KOPT-K1 (cell line): ENCODE results near the gene SPAG7.
"Not testable (repeated sequence)": the region's sequence is repeated elsewhere in the genome, so short reads cannot be mapped to it uniquely, and the experiment has no call there.

Experiments
- H3K27ac ChIP-seq: fragments of 200-600 bp; sonication (generic); 2 replicates; pipeline ENCODE4 v1.5.1; 2016; ENCODE audit warnings: antibody characterized with exemption, mild to moderate bottlenecking, low read depth, low read length; ENCODE audit not compliant: poor library complexity, severe bottlenecking
- H3K36me3 ChIP-seq: fragments of 200-600 bp; sonication (generic); 2 replicates; pipeline ENCODE4 v1.5.1; 2017; ENCODE audit warnings: antibody characterized with exemption, mild to moderate bottlenecking, low read length, moderate library complexity; ENCODE audit not compliant: insufficient read depth
- H3K9me3 ChIP-seq: fragments of 200-600 bp; sonication (generic); 2 replicates; pipeline ENCODE4 v1.5.1; 2017; ENCODE audit warnings: antibody characterized with exemption, low read length, mild to moderate bottlenecking; ENCODE audit not compliant: insufficient read depth, poor library complexity, severe bottlenecking

SPAG7 gene

GRCh38 chr17:4938688-4939545 lies 28.7 kb downstream of the SPAG7 start:
- Histone ChIP-seq H3K36me3 (peaks cover 55% of the 10 kb centered on the region), H3K9me3 (no peaks in the 10 kb centered on the region), H3K27ac (peak overlapping the region; percentile 99)

- H3K27ac ChIP-seq: peak overlapping the region; percentile 99
- H3K36me3 ChIP-seq: peaks cover 50% of the 10 kb centered on the region
- no peaks in the 10 kb centered on the region for H3K9me3 ChIP-seq
Observed at GRCh38 chr17:4938069-4938491, 29.5 kb downstream of the SPAG7 start.

DNA sequence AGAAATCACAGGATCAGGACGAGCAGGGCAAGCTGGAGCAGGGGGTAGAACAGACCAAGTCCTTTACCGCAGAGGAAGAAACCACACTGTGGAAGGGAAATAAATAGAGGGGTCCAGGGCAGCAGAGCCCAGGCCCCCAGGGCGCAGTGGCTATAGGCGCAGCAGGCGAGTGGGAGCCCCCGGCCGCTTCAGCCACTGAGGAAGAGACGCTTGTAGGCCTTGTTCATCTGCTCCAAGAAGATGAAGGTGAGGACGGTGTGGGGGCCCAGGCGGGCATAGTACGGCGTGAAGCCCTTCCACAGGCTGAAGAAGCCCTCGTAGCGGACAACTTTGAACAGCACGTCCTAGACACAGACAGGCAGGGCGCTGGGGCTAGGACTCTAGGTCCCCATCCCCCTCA lies 30.1 kb downstream of the SPAG7 start:
- H3K9me3 ChIP-seq: no peaks in the 10 kb centered on the region
- no peak overlapping the region for H3K27ac ChIP-seq
- peaks cover 50% of the 10 kb centered on the region for H3K36me3 ChIP-seq

DNA sequence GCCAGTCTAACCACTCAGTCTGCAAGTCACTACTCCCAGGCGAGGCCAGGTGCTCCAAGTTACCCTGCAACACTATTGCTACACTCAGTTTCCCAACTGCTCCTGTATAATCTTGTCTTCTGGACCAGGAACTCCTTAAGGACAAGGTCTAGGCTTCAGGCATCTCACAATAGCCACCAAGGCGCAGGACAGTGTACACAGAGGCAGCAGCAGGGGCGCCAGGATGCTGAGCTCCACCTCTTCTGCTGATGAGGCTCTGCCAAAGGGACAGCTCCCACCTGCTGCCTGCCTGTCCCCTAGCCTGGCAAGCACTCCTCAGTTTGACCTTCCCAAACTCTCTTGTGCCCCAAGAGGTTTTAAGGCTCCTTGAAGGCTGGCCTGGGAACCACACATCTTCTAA lies 31.2 kb downstream of the SPAG7 start:
- H3K36me3 ChIP-seq: peaks cover 44% of the 10 kb centered on the region
- H3K9me3 ChIP-seq: no peaks in the 10 kb centered on the region
- H3K27ac ChIP-seq: no peak overlapping the region

DNA sequence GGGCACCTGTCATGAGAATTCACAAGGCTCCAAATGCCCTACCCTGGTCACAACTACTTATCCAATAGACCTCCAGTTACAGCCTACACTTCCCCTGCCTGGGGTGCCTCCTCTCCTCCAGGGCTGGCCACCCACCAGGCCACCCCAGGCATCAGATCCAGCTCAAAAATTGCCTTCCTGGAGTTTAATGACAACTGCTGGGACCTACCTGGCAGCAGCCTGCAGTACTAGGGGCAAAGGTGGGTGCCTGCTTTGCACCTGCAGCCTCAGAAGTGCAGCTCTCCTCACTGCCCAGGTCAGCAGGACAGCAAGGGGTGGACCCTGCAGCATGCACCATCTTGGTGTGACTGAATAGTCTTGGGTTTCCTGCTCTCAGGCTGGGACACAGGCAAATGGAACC lies 32.0 kb downstream of the SPAG7 start:
- peaks cover 51% of the 10 kb centered on the region for H3K36me3 ChIP-seq
- H3K9me3 ChIP-seq: no peaks in the 10 kb centered on the region
- no peak overlapping the region for H3K27ac ChIP-seq

GRCh38 chr17:4934173-4934979 lies 33.2 kb downstream of the SPAG7 start:
- H3K9me3 ChIP-seq: no peaks in the 10 kb centered on the region
- H3K36me3 ChIP-seq: peaks cover 62% of the 10 kb centered on the region
- H3K27ac ChIP-seq: no peak overlapping the region

GRCh38 chr17:4933646-4934045 lies 34.0 kb downstream of the SPAG7 start:
- Histone ChIP-seq H3K36me3 (peaks cover 68% of the 10 kb centered on the region), H3K9me3 (no peaks in the 10 kb centered on the region), H3K27ac (no peak overlapping the region)

DNA sequence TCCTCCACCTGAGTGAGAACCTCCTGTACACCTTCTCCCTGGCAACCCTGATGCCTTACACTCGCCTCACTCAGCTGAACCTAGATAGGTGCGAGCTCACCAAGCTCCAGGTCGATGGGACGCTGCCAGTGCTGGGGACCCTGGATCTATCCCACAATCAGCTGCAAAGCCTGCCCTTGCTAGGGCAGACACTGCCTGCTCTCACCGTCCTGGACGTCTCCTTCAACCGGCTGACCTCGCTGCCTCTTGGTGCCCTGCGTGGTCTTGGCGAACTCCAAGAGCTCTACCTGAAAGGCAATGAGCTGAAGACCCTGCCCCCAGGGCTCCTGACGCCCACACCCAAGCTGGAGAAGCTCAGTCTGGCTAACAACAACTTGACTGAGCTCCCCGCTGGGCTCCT lies 34.9 kb downstream of the SPAG7 start:
- Histone ChIP-seq H3K27ac (no peak overlapping the region), H3K9me3 (no peaks in the 10 kb centered on the region), H3K36me3 (peaks cover 62% of the 10 kb centered on the region)

GRCh38 chr17:4931963-4932362 lies 35.7 kb downstream of the SPAG7 start, which contains the start of gene GP1BA:
TSS of gene GP1BA (plus strand) at chr17:4932277. CDS start at chr17:4932605, 328 bp downstream.
- Histone ChIP-seq H3K36me3 (peaks cover 55% of the 10 kb centered on the region), H3K9me3 (no peaks in the 10 kb centered on the region), H3K27ac (no peak within 1 kb of the TSS)

- Histone ChIP-seq H3K27ac (no peak overlapping the region), H3K36me3 (peaks cover 38% of the 10 kb centered on the region)
Observed at GRCh38 chr17:4928881-4929280, 38.7 kb downstream of the SPAG7 start.

GRCh38 chr17:4926577-4927335 lies 40.9 kb downstream of the SPAG7 start:
- H3K27ac ChIP-seq, H3K9me3 ChIP-seq: not testable (repeated sequence)
- H3K36me3 ChIP-seq: peaks cover 29% of the 10 kb centered on the region

More at GRCh38 chr17:4928881-4929280, 38.7 kb downstream of the SPAG7 start:
- H3K9me3 ChIP-seq: no peaks in the 10 kb centered on the region

DNA sequence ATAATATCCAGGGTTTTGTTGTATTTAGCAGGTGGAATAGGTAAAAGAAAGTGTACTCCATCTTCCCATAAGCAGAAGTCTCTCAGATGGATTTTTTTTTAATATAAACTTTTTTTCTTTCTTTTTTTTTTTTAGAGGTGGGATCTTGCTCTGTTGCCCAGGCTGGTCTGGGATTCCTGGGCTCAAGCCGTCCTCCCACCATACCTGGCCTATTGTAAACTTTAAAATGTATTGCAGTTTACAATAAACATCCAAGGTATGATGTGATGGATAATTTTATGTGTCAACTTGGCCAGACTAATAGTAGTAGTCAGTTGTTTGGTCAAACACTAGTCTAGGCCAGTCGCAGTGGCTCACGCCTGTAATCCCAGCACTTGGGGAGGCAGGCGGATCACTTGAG lies 46.3 kb downstream of the SPAG7 start:
- Histone ChIP-seq H3K27ac (no peak overlapping the region), H3K9me3 (no peaks in the 10 kb centered on the region), H3K36me3 (no peaks in the 10 kb centered on the region)

DNA sequence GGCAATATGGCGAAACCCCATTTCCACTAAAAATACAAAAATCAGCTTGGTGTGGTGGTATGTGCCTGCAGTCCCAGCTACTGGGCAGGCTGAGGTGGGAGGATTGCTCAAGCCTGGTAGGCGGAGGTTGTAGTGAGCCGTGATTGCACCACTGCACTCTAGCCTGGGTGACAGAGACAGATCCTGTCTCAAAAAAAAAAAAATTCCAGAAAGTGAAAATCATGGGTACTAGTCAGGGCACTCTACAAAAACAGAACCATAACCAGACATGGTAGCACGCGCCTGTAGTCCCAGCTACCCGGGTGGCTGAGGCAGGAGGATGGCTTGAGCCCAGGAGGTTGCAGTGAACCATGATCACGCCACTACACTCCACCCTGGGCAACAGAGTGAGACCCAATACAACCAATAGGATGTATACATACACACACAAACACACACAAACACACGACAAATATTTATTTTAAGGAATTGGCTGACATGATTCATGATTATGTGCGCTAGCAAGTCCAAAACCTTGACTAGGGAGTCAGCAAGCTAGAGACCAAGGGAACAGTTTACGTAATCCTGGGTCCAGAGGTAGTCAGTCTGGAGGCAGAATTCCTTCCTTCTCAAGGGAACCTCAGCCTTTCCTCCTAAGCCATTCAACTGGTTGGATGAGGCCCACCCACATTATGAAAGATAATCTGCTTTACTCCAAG lies 47.1 kb downstream of the SPAG7 start:
- H3K9me3 ChIP-seq: no peaks in the 10 kb centered on the region
- H3K36me3 ChIP-seq: no peaks in the 10 kb centered on the region
- no peak overlapping the region for H3K27ac ChIP-seq

DNA sequence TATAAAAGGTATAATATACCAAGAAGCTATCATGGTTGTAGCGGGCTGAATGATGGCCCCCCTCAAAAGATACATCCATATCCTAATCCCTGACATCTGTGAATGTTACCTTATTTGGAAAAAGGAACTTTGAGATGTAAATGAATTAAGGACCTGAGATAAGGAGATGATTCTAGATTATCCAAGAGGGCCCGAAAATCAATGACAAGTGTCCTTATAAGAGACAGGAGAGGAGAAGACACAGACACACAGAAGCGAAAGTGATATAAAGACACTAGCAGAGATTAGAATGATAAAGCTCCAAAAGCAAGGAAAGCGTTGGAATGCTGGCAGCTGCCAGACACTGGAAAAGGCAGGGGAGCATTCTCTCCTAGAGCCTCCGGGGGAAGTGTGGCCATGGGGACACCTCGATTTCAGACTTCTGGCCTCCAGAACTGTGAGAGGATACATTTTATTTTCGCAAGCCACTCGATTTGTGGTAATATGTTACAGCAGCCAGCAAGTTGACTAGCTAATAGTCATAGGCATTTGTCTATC lies 48.0 kb downstream of the SPAG7 start:
- H3K27ac ChIP-seq: no peak overlapping the region
- no peaks in the 10 kb centered on the region for H3K9me3 ChIP-seq
- no peaks in the 10 kb centered on the region for H3K36me3 ChIP-seq
